HUDEP-2 (cell line): ENCODE results near the gene NR3C2.
A peak's percentile ranks its signal among the peaks of the same experiment; 100 is the strongest.

ENCODE experiments used
- DNase-seq, 76 experiments: peaks; one replicate each; lab custom pipeline; 2025; ENCODE audit not compliant: unreplicated experiment in 76 of 76; lab: John Stamatoyannopoulos, UW

NR3C2 gene

DNA sequence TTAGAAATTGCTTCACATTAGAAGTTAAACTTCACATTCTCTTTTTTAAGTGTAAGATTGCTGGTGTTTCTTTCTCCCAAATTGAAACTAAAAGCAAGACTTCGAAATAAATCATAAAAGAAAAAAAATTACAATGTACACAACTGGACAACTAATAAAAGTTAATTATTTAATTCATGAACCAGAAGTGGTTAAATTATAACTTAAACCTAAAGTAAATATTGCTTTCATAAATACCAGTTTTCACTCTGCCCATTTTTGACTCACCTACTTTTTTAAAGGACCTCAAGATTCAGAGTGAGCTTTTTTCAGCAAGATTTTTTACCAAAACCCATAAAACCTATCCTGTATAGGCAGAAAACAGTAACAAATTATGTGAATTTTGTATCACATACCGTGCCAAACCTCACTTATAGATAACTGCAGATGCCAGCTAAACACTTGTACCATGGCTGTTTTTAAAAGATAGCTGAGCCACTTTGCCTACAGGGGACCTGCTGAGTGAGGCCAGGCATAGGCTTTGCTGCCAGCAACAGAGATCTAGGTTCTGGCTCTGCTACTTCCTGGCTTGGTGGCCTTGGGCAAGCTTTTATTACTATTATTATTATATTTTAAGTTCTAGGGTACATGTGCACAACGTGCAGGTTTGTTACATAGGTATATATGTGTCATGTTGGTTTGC lies 259.8 kb downstream of the NR3C2 start:
- peak in 66 of 76 experiments; percentile 2 to 88 (median 38) for DNase-seq

DNA sequence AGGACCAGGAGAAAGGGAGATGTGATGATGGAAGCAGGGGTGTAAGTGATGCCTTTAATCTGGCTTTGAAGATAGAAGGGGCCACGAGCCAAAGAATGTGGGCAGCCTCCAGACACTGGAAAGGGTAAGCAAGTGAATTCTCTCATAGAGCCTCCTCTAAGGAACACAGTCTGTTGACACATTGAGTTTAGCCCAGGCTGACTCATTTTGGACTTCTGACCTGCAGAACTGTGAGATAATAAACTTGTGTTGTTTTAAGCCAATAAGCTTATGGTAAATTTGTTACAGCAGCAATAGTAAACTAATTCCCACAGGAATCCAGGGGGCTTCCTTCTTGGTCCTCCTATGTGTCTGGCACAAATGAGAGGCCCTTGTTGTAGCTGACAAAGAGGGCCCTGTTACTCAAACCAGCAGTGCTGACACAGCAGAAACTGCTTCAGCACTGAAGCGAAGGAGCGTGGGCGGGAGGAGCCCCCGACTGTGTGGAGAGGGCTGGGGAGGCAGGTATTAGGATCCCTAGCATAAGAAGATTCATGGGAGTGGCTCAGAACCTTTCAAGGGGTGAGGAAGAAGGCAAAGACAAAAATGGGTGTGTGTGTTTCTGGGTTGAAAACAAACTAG lies 268.7 kb downstream of the NR3C2 start:
- DNase-seq: peak in 1 of 76 experiments; percentile 4

DNA sequence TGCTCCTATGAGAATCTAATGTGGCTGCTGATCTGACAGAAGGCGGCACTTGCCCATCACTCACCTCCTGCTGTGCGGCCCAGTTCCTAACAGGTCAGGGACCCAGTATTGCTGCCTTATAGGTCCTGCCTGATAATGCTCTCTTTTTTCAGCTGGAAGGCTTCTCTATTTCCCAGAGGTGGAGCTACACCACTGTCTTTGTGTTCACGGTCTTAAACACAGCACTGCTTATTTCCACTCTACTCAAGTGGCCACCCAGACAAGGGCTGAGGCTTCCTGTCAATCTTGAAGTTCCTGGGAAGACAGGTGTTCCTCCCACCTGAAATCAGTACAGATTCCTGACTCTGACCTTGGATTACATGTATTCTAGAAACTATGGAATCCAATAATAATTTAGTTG lies 270.6 kb downstream of the NR3C2 start:
- DNase-seq: no peak

DNA sequence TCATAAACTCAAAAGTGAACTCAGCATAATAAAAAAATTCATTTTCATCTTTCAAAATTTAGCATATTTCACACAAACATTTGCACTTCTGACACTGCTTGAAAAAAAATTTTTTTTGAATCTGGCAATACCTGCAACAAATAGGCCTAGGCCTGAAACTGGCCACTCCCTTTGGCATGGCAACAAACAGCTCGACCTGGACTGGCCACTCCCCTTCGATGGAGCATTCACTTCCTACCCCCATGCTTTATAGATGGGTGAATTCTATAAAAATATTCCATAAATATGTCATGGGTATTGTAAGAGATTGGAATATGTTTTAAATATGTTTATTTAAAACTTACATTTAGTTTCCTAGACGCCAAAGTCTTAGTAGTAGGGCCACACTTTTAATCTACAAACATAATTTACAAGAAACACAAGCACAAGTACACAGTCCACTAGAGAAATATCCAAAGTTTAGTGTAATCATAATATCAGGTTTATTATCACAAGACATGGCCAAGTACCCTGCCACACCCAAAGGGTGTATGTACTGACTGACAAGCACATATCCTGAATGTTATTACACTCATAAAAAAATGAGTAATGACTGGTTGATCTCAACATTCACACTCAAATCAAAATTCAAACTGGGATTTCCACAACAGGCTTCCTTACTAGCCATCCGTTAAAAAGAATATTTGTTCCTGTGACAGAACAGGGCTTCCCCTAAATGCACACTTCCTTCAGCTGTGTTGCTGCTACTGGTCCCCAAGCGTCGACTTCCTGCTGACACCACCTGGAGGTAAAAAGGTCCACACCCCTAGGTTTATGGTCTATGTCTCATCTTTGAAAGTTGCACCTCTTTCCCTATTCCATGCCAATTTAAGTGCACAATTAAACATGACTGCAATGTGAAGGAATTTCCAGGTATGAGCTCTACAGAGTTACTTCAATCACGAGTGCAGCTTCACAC lies 271.5 kb downstream of the NR3C2 start:
- no peak for DNase-seq

DNA sequence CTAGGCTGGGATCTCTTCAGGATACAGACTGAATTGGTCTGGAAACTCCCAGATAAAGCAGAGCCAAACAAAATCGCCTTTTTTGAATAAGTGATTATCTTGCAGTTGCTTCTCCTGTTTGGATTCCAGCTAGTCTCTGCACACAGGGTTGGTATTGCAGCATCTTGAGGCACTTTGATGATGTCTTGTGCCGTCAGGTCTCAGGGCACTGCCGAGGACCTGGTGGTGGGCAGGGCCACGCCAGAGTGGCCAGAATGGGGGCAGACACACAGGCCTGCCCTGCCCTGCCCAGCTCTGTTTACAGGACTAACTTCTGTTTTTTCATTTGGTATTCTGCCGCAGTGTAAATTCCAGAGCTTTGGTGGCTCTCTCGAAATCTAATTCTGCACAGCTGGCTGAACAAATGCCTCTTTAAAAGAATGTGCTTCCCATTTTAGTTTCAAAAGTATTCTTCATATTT lies 276.1 kb downstream of the NR3C2 start:
- DNase-seq: no peak

DNA sequence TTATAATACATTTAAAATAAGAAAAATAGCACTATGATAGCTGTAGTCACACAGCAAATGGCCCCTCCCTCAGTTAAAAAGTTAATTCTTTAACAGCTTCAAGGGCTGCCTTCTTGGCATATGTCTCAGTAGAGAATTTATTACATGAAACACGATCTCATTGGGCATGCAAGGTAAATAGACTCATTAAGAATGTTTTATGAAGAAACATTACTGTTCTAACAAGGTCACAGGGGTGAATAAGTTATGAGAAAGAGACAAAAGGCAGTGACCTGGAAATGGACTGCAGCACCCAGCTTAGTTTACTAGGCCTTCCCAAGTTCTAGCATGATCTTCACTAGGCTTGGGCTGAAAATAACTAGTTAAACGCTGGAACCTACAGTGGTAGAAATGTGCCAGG lies 277.7 kb downstream of the NR3C2 start:
- DNase-seq: no peak

DNA sequence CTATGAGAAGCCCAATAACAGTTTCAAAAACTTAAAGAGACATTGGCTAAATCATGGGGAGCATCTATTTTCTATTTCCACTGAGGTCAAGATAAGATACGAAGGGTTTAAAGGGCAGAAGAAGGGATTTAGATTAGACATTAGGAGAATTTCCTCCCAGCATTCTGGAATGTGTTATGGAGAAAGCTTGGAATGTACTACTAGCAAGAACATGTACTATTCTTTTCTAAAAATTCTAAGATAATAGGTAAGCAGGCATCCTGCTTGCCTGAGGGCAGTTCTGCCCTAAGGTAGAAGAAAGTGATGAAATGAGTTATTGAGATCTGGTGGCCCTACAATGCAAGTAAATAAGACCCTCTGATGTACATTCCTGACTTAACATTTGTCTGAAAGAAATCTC lies 279.2 kb downstream of the NR3C2 start:
- DNase-seq: no peak

DNA sequence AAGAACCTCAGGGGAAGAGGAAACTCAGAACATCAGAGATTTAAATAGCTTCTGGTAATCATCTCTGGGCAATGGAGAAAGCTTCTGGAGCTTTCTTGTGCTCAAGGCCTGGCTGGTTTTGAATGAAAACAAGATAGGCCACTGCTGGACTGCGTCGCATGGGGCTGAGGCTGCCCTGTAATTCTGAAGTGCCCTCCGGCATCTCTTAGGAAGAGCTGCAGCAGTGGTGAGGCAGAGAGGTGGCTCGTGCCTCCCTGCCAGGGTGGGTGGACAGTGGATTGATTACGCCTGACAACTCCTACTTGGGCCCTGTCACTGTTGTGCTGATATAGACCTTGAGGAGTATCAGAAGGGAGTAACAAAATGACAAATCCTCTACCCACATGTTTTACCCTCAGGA lies 279.7 kb downstream of the NR3C2 start:
- no peak for DNase-seq

DNA sequence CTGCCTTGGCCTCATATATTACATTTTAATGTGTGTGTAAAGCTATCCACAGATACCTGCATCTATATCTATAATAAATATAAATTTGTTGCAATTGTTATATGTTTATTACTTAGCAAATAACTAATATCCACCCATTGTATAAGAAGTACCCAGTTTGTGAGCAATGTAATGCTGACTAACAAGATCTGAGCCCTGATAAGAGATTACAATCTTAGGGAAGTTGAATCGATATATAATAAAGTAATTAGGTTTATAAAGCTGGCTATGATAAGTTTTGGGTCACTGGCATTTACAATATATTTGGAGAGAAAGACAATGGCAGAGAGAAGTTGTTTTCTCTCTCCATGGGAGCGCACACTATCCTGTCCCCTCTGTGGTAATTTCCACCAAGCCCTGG lies 280.6 kb downstream of the NR3C2 start:
- DNase-seq: no peak

DNA sequence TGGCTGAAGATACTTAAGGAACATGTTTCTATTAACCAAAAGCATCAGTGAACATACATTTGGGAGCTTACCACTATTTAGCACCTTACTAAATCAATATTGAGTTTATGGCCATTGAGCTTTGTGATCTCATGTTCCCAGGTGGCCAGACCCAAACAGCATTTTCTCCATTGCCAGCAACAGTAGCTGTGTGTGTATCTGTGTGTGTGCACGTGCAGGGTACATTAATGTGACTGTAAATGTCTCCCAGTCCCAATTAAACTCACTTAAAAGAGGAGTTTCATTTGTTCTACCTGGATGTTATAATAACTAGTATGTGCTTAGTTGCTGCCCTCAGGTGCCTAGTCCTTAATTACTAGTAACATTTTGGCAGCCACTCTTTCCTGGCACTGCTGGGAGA lies 282.4 kb downstream of the NR3C2 start:
- DNase-seq: no peak

DNA sequence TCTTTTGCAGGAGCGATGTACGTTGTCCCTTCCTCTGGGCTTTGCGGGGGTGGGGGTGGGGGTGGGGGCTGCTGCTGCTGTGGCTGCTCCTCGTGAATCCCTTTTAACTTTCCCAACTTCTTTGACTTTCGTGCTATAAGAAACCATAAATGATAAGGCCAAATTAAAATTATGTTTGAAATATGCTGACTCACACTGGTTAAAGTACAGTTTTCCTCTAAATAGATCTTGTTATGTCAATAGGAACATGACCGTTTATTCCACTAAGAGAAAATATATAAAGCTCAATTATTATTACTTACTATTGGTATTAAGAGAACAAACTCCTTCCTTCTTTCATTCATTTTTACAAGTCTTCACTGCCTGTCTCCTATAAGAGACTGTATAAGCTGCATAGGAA lies 287.4 kb downstream of the NR3C2 start:
- no peak for DNase-seq

DNA sequence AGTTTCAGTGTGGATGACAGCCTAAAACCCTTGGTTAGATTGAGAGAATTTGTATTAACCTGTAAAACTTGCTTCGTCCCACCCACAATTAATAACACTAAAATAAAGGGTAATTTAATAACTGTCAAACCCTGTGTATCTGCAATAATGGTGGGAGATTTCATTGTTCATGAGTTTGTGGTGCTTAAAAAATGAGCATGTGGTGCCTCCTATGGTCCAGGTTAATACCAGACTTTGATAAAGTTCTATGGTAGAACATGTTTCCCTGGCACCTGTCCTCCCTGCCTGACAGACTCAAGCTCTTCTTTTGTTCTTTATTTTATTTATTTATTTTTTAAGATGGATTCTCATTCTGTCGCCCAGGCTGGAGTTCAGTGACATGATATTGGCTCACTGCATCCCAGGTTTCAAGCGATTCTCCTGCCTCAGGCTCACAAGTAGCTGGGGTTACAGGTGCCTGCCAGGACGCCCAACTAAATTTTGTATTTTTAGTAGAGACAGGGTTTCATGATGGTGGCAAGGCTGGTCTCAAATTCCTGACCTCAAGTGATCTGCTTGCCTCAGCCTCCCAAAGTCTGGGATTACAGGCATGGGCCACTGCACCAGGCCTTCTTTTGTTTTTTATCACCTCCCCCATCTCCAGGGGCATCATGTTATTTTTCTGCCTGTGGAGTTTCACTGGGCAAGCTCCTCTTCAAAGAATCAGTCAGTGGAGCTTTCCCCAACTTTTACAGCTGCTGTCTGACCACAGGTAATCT lies 289.2 kb downstream of the NR3C2 start:
- no peak for DNase-seq

DNA sequence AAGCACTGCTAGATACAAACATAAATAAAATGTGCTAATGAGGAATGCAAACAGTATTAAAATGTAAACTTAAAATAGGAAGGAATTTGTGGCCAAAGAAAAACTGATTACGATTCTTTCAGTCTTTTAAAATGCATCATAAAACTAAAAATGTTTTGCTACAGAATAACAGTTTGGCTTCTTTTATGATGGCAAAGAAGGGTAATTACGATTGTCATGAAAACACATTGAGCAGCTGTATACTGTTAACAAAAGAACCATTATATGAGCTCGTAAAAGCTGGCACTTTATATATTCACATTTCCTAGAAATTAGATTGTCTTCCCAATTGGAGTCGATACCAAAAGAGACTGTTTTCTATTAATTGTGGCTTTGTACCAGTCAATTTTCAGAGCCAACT lies 290.4 kb downstream of the NR3C2 start:
- DNase-seq: no peak

DNA sequence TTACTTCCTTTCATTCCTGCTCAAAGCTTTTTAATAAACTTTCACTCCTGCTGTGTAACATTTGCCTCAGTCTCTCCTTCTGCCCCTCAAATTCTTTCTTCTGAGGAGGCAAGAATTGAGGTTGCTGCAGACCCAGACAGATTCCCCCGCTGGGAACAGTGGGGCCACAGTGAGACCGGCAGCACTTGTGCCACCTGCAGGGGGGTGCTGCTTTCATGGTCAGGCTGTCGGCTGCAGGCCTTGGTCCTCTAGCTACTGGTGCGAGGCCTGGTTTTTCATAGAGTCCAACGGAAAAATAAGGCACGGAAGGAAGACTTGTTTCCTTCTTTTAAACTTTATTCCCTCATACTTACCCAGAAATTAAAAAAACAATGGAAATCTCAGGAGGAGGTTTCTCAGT lies 296.7 kb downstream of the NR3C2 start:
- DNase-seq: no peak

DNA sequence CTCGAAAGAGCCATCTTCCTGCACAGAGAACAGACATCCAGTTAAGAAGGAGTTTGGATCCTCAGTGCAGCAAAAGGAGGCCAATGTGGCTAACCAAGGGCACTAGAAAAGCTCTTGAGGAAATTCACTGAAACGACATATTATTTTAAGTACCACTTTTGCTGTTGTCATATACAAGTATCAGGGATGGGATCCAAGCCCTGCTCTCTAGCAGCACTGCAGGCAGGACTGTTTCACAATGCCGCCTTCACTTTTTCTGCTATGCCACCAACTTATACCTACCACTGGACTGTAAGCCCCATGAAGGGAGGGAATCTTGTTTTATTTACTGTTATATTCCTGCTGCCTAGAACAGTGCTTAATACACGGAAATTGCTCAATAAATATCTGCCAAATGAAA lies 299.0 kb downstream of the NR3C2 start:
- DNase-seq: no peak

DNA sequence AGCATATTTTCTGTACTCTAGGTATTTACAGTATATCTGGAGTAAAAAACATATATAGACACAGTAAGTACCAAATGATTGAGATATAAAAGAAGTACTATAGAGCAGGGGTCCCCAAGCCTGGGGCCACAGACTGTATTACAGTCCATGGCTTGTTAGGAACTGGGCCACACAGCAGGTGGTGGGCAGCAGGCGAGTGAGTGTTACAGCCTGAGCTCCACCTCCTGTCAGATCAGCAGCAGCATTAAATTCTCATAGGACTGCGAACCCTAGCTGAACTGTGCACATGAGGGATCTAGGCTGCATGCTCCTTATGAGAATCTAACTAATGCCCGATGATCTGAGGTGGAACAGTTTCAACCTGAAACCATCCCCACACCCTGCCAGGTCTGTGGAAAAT lies 300.7 kb downstream of the NR3C2 start:
- DNase-seq: no peak

DNA sequence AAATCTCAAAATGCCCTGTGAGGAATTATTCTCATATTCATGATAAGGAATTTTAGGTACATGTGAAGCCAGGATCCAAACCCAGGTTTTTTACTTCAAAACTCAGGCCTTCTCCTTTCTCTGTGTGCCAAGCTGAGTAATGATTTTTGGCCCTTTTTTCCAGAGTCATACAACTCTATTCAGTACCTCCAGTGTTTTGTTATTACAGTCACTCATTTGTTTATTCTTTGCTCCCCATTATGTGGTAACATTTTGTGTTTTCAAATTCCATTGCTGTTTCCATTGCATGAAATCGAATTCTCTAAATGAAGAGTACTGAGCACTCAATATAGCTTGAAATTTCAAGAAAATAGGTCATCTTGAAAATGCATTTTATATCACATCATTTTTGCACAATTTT lies 315.4 kb downstream of the NR3C2 start:
- no peak for DNase-seq

DNA sequence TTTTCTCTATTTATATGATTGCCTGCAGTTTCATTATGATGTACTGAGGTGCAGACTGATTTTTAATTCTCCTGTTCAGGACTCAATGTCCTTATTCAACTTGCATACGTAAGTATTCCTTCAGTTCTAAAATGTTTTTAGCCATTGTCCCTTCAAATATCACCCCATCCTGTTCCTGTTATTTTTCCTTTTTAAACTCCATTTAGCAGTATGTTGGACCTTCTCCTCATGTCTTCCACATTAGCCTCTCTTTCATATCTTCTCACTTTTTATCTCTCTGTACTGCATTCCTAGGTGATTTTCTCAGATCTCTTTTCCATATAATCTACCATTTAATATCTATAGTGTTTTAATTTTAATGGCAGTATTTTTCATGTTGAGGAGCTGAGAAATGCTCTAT lies 317.7 kb downstream of the NR3C2 start:
- DNase-seq: no peak

DNA sequence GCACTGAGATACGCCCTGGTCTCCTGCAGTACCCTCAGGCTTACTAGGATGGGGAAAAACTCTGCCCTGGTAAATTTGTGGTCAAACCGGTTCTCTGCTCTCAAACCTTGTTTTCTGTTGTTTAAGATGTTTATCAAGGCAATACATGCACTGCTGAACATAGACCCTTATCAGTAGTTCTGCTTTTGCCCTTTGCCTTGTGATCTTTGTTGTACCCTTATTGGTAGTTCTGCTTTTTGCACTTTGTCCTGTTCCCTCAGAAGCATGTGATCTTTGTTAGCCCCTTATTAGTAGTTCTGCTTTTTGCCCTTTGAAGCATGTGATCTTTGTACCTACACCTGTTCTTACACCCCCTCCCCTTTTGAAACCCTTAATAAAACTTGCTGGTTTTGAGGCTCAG lies 319.1 kb downstream of the NR3C2 start:
- peak in 2 of 76 experiments; percentile 1 to 4 for DNase-seq

DNA sequence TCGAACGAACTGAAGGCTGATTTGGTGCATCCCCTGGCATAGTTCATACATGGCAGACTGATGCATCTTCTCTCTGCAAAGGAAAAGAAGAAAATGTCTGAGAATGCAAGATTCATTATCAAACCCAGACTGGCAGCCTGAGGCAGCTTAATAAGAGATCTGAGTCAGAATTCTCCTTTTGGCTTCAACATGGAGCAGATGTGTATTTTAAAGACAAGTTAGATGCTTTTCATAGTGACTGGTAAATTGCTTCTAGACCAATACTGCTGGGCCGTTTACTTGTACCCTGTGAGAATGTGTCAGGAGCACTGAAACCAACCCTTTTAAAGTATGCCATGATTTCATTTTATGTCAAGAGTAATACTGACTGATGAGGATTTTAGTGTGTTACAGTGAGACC lies 322.0 kb downstream of the NR3C2 start:
- no peak for DNase-seq

DNA sequence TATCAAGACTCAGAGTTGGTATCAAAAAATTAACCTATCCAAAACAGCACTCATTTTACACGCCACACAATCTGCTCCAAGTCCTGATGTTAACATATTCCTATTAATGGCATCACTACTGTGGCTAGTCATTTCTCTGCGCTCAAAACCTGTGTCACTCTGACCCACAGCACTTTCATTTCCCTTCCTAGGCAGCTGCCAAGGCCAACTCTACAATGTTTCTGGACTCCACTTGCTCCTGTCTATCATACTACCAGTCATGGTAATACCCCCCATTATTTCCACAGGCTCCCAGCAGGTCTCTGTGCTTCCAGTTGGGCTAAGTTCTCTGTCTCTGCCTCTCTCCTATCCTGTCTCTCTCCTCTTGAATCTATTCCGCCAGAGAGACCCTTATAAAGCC lies 323.6 kb downstream of the NR3C2 start:
- DNase-seq: no peak
